Uterus (tissue), 2 donors: ENCODE data around the gene CCDC188.

Experiments
- POLR2A ChIP-seq, 2 donors: fragments of 450-650 bp; IDR thresholded peaks; one replicate each; pipeline ENCODE4 v1.6.1; 2016; ENCODE audit warnings: antibody characterized with exemption in 2 of 2, mild to moderate bottlenecking in 1 of 2, moderate library complexity in 1 of 2
- TF ChIP-seq, protein P1 (sequence below), 4 experiments: fragments of 200-600 bp in 2 of 4; fragments of 450-650 bp in 2 of 4; sonication (generic) in 2 of 4; IDR thresholded peaks; one replicate each; pipeline ENCODE4 v1.5.1; 2016 to 2019; ENCODE audit warnings: antibody characterized with exemption in 4 of 4, mild to moderate bottlenecking in 2 of 4, moderate library complexity in 1 of 4

DNA sequence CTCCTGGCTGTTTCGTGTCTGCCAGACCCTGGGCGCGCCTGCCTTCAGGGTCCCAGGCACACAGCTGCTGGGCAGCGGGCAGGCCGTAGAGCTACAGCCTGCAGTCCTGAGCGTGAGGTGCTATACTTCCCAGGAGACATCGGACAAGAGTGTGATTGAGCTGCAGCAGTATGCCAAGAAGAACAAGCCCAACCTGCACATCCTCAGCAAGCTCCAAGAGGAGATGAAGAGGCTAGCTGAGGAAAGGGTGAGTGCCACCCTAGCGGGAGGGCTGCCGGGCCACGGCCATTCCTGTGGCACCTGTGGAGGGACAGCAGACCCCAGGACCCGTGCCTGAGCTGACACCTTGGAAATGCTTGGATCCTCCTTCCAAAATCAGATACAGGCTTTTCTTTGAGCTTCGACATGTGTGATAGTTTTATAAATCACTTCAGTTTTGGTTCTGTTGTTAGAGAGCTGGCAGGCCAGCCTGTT is 42.1 kb downstream of the CCDC188 start:
- no peak for TF ChIP-seq POLR2A (IDR thresholded peaks at IDR 0.05)
- TF ChIP-seq, protein P1, sequence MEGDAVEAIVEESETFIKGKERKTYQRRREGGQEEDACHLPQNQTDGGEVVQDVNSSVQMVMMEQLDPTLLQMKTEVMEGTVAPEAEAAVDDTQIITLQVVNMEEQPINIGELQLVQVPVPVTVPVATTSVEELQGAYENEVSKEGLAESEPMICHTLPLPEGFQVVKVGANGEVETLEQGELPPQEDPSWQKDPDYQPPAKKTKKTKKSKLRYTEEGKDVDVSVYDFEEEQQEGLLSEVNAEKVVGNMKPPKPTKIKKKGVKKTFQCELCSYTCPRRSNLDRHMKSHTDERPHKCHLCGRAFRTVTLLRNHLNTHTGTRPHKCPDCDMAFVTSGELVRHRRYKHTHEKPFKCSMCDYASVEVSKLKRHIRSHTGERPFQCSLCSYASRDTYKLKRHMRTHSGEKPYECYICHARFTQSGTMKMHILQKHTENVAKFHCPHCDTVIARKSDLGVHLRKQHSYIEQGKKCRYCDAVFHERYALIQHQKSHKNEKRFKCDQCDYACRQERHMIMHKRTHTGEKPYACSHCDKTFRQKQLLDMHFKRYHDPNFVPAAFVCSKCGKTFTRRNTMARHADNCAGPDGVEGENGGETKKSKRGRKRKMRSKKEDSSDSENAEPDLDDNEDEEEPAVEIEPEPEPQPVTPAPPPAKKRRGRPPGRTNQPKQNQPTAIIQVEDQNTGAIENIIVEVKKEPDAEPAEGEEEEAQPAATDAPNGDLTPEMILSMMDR (IDR thresholded peaks at IDR 0.05) = no peak
